Middle frontal gyrus (tissue), 1 donor: ENCODE data around the gene OR6C2.
"Not testable (repeated sequence)": the region's sequence is repeated elsewhere in the genome, so short reads cannot be mapped to it uniquely, and the experiment has no call there.

ENCODE experiments used
- DNase-seq: peaks from one replicate; pipeline ENCODE4 v3.0.0-alpha.2; 2015; ENCODE audit warnings: low spot score; ENCODE audit errors: extremely low spot score

Gene OR6C2

GRCh38 chr12:55443776-55444175 is at the start of gene OR6C2:
Gene OR6C2 (plus strand): TSS chr12:55444076. CDS start chr12:55452214, 8,138 bp downstream.
- no peak for DNase-seq

DNA sequence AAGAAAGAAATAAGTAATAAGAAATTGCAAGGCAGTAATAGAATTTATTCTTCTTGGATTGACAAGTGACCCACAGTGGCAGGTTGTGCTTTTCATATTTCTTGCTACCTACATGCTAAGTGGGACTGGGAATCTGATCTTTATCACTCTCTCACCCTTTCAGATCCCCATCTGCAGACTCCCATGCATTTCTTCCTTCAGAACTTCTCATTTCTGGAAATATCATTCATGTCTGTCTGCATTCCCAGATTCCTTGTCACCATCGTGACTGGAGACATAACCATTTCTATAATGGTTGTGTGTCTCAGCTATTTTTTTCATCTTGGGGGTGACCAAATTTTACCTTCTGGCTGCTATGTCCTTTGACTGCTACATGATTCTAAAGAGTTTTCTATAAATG is 47.5 kb upstream of the OR6C2 start:
- no peak for DNase-seq

- no peak for DNase-seq
These were observed 43.6 kb upstream of the OR6C2 start, which contains the start of gene OR6C65 for GRCh38 chr12:55400229-55400628. Gene OR6C65 (plus strand): TSS chr12:55400529. CDS start chr12:55400529, 0 bp downstream.

- no peak for DNase-seq
These were observed 36.0 kb upstream of the OR6C2 start for GRCh38 chr12:55407866-55408265.

DNA sequence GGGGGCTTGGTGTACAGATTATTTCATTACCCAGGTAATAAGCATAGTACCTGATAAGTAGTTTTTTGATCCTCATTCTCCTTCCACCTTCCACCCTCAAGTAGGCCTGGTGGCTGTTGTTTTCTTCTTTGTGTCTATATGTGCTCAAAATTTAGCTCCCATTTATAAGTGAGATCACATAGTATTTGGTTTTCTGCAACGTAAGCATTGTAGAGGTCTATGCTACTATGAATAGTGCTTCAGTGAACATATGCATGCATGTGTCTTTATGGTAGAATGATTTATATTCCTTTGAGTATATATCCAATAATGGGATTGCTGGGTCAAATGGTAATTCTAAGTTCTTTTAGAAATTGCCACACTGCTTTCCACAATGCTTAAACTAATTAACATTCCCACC is 34.7 kb upstream of the OR6C2 start:
- not testable (repeated sequence) for DNase-seq

- not testable (repeated sequence) for DNase-seq
These were observed 31.7 kb upstream of the OR6C2 start for GRCh38 chr12:55412138-55412537.

DNA sequence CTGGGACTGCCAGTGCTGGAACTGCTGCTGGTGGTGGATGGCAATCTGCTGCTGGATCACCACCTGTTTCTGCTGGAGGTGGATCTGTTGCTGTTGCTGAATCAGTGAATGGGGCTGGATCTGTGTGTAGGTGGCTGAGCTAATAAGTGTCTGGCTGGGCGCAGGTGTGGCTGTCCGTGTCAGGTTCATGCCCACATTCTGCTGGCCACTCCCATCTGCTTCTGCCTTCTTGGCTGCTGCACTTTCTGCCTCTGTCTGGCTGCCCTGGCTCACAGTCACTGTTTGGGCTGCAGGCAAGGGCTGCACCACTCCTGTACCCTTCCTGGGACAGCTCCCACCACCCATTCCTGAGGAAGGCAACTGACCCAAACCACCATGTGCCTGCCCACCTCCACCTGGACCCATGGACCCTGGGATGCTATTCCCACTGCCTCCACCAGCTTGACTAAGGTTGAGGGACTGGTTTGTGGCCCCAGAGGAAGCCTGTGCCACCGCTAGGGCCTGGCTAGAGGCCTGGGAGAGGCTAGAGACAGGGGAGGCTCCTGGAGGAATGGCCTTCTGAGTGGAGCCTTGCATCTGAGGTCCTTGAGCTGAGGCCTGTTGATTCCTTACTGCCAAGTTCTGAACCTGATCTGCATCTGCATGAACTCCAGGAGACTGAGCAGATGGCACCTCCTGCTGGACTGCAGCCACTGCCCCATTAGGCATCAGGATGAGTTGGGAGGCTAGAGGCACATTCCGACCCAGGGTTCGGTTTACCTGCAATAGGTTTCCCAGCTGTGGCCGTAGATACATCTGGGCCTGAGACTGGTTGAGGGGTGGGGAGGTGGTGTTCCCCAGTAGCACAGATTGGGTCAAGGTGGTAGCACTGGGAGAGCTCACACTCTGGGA is 30.1 kb upstream of the OR6C2 start:
- DNase-seq: not testable (repeated sequence)

DNA sequence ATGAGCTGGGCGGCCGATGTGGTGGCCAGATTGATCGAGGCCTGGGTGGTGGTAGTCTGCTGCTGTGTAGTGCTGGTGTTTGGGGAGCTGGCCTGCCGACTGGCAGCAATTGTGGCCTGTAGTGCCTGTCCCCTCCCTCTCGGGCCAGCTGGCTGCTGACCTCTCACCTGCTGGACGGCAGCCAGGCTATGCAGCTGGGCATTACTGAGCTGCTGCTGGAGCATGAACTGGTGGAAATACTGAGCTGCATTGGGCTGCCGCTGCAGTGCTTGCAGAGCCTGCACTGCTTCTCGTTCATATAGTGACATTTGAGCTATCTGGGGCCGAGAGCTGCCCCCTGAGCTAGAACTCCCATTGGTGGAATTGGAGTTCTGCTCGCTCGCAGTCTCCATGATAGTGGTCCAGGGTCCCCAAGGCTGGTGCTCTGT is 29.5 kb upstream of the OR6C2 start:
- not testable (repeated sequence) for DNase-seq

DNA sequence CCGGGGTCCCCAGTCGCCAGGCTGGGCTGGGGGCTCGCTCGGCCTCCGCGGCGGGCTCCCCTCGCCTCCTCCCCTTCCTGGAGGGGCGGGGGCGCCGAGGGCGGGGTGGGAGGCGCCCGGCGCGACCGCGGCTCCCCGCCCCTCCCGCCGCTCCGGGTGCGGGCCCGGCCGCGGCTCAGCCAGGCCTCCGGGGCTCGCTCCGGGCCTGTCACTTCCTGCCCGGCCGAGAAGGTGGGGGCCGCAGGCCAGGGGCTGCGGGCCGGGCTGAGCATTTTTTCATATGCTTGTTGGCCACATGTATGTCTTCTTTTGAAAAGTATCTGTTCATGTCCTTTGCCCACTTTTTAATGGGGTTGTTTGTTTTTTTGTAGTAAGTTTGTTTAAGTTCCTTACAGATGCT is 29.0 kb upstream of the OR6C2 start:
- DNase-seq: not testable (repeated sequence)

GRCh38 chr12:55416961-55417360 is 26.9 kb upstream of the OR6C2 start:
- no peak for DNase-seq

DNA sequence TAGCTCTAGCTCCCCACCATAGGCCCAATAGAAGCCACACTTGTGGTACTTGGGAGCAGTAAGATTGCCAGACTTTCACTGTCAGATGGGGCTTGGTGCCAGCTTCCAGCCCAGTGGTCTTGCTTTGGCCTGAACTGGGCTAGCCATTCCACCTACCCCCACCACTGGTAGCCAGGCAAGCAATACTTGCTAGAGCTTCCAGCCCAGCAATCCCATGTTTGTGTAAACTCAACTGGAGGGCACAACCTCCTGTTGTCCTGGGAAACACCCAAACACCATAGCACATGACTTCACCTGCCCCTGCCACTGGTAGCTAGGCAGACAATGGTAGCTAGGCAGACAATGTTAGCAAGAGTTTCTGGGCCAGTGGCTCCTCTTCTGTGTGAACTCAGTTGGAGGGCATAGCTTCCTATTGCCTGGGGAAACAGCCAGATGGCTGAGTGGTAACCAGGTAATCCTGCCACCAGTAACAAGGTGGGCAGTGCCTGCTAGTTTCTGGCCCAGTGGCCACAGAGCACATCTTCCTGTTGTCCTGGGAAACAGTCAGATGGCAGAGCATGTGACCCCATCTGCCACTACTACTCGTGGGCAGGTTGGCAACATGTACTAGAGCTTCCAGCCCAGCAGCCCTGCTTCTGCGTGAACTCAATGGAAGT is 23.4 kb upstream of the OR6C2 start:
- no peak for DNase-seq

GRCh38 chr12:55425954-55426353 is 17.9 kb upstream of the OR6C2 start, which contains the start of gene OR6C76:
Gene OR6C76 (plus strand): TSS chr12:55426254. CDS start chr12:55426254, 0 bp downstream.
- DNase-seq: no peak

GRCh38 chr12:55428331-55429243 is 15.3 kb upstream of the OR6C2 start:
- DNase-seq: no peak

GRCh38 chr12:55441233-55441632 is 2.6 kb upstream of the OR6C2 start:
- not testable (repeated sequence) for DNase-seq

GRCh38 chr12:55445357-55445756 is 1.5 kb downstream of the OR6C2 start:
- no peak for DNase-seq

- DNase-seq: no peak
These were observed 2.5 kb downstream of the OR6C2 start for GRCh38 chr12:55446326-55446725.

DNA sequence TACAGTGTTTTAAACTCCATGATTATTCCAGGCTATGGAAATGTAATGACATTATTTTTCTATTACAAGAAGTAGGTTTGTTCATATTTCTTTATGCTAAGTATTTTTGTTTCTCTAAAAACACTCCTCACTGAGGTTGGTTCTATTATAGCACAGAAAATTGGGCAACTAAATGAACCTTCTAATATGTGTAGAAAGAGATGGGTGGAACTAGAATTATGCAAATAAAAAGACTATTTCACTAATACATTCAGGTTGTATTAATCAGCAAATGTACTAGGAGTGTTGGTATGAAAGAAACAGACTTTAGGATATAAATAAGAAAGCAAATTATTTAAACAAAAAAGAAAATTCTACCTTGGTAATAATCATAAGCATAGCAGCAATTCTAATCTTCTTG is 4.9 kb downstream of the OR6C2 start:
- no peak for DNase-seq

GRCh38 chr12:55464926-55465325 is 21.1 kb downstream of the OR6C2 start:
- not testable (repeated sequence) for DNase-seq

GRCh38 chr12:55467836-55468235 is 24.0 kb downstream of the OR6C2 start:
- no peak for DNase-seq

GRCh38 chr12:55469291-55469690 is 25.4 kb downstream of the OR6C2 start:
- no peak for DNase-seq
